ENCODE results near the gene GSE1.

GSE1 gene

GRCh38 chr16:85644093-85644712 is 31.1 kb downstream of the GSE1 start:
- H3K27ac ChIP-seq: no peak overlapping the region
- peaks cover 0 to 31% (median 3%) of the 10 kb centered on the region in 3 donors for H3K36me3 ChIP-seq
- H3K9me3 ChIP-seq: no peaks in the 10 kb centered on the region
- no peak overlapping the region for H3K4me3 ChIP-seq
- no peaks in the 10 kb centered on the region for H3K27me3 ChIP-seq
- intact Hi-C loops (cut with DNase I; ENCODE audit: low total_unique reads): no loop called here
- no peak for DNase-seq
- no peak for TF ChIP-seq CTCF (IDR thresholded peaks at IDR 0.05)
- peaks cover 0 to 22% (median 2%) of the 10 kb centered on the region in 4 donors for H3K4me1 ChIP-seq

- DNase-seq: no peak
- no peaks in the 10 kb centered on the region for H3K9me3 ChIP-seq
- H3K27me3 ChIP-seq: no peaks in the 10 kb centered on the region
- H3K27ac ChIP-seq: no peak overlapping the region
- TF ChIP-seq CTCF (IDR thresholded peaks at IDR 0.05): no peak
- peaks cover 0 to 35% (median 3%) of the 10 kb centered on the region in 3 donors for H3K36me3 ChIP-seq
- peaks cover 0 to 16% (median 2%) of the 10 kb centered on the region in 4 donors for H3K4me1 ChIP-seq
- H3K4me3 ChIP-seq: no peak overlapping the region
- intact Hi-C loops (cut with DNase I; ENCODE audit: low total_unique reads): no loop called here
These were observed 32.0 kb downstream of the GSE1 start for GRCh38 chr16:85645021-85645589.

GRCh38 chr16:85646358-85646907 is 33.3 kb downstream of the GSE1 start:
- DNase-seq: no peak
- no peak for TF ChIP-seq CTCF (IDR thresholded peaks at IDR 0.05)
- H3K27me3 ChIP-seq: no peaks in the 10 kb centered on the region
- peaks cover 0 to 35% (median 3%) of the 10 kb centered on the region in 3 donors for H3K36me3 ChIP-seq
- H3K4me3 ChIP-seq: no peak overlapping the region
- intact Hi-C loops (cut with DNase I; ENCODE audit: low total_unique reads): no loop called here
- peaks cover 0 to 21% (median 6%) of the 10 kb centered on the region in 4 donors for H3K4me1 ChIP-seq
- H3K27ac ChIP-seq: no peak overlapping the region
- no peaks in the 10 kb centered on the region for H3K9me3 ChIP-seq

GRCh38 chr16:85646976-85647375 is 33.9 kb downstream of the GSE1 start:
- Histone ChIP-seq H3K36me3 (peaks cover 0 to 35% (median 3%) of the 10 kb centered on the region in 3 donors), H3K4me1 (peaks cover 0 to 24% (median 9%) of the 10 kb centered on the region in 4 donors), H3K4me3 (no peak overlapping the region), H3K9me3 (no peaks in the 10 kb centered on the region), H3K27ac (no peak overlapping the region), H3K27me3 (no peaks in the 10 kb centered on the region)
- TF ChIP-seq CTCF (IDR thresholded peaks at IDR 0.05): no peak
- no peak for DNase-seq
- intact Hi-C loops (cut with DNase I; ENCODE audit: low total_unique reads): no loop called here

GRCh38 chr16:85648070-85648714 is 35.1 kb downstream of the GSE1 start:
- no peak overlapping the region for H3K27ac ChIP-seq
- TF ChIP-seq CTCF (IDR thresholded peaks at IDR 0.05): no peak
- H3K9me3 ChIP-seq: no peaks in the 10 kb centered on the region
- DNase-seq: no peak
- H3K36me3 ChIP-seq: peaks cover 0 to 35% (median 3%) of the 10 kb centered on the region in 3 donors
- no peaks in the 10 kb centered on the region for H3K27me3 ChIP-seq
- H3K4me1 ChIP-seq: peaks cover 0 to 33% (median 14%) of the 10 kb centered on the region in 4 donors
- intact Hi-C loops (cut with DNase I; ENCODE audit: low total_unique reads): no loop called here
- no peak overlapping the region for H3K4me3 ChIP-seq
